Measurements from ENCODE around the gene NCOA7.

DNA sequence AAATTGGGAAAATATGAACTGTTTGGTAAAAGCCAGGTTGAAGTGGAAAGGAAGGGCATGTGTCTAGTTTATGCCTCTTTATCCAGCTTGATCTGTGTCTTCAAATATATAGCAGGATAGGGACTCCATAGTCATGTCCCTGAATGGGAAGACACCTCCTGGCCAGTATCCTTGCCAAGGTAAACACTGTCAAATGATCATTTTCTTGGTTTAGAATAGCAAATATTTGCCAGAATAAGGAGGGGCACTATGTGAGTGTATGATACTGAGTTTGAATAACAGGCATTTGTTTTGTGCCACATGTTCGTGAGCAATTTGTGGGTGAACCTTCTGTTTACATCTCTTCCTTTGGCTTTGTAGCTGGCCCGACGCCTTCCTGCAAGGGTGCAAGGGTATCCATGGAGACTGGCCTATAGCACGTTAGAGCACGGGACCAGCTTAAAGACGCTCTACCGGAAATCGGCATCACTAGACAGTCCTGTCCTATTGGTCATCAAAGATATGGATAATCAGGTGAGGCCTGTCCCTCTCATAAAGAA is 131.6 kb downstream of the NCOA7 start:
- TF ChIP-seq EZH2 (IDR thresholded peaks at IDR 0.05; ENCODE audit: borderline replicate concordance, low read length) (no peak), CTCF (IDR thresholded peaks at IDR 0.05; ENCODE audit: low read length) (no peak)
